ENCODE data around the gene NR1I2. TPM values are rescaled to one million over a fixed set of nuclear protein-coding genes. Genes with fewer than 3 reads are reported as not detected.
A peak's percentile ranks its signal among the peaks of the same experiment; 100 is the strongest.

NR1I2 gene
- total and polyA plus RNA-seq, 3 experiments from 2014 or later, result 0.35 to 1.0 (median 0.38) TPM

- Mint-ChIP-seq H3K9me3 (no peaks in the 10 kb centered on the region), H3K27me3 (peaks cover 8 to 13% of the 10 kb centered on the region in 2 donors), H3K4me1 (no peaks in the 10 kb centered on the region), H3K4me3 (no peak overlapping the region), H3K36me3 (peaks cover 0 to 7% (median 0%) of the 10 kb centered on the region in 3 donors), H3K27ac (no peak overlapping the region)
- ChIA-PET CTCF (no interaction called here), POLR2A (no interaction called here)
- H3K9me3 ChIP-seq (ENCODE audit: low read length), result no peaks in the 10 kb centered on the region
- H3K27ac ChIP-seq (ENCODE audit: low read depth, low read length), result no peak overlapping the region
- no peaks in the 10 kb centered on the region for H3K4me1 ChIP-seq (ENCODE audit: insufficient read depth, low read length)
- no peaks in the 10 kb centered on the region for H3K27me3 ChIP-seq (ENCODE audit: insufficient read depth, low read length, poor library complexity, severe bottlenecking)
- no peak for DNase-seq
- no peak overlapping the region for H3K4me3 ChIP-seq (ENCODE audit: low read length)
- no peaks in the 10 kb centered on the region for H3K36me3 ChIP-seq (ENCODE audit: insufficient read depth, low read length)
Observed at GRCh38 chr3:119769394-119770149, 12.3 kb upstream of the NR1I2 start.

GRCh38 chr3:119774444-119774843, 7.5 kb upstream of the NR1I2 start:
- H3K36me3 Mint-ChIP-seq, result peaks cover 0 to 17% (median 1%) of the 10 kb centered on the region in 3 donors
- Histone ChIP-seq H3K27me3 (ENCODE audit: insufficient read depth, low read length, poor library complexity, severe bottlenecking) (no peaks in the 10 kb centered on the region), H3K4me3 (ENCODE audit: low read length) (no peak overlapping the region), H3K4me1 (ENCODE audit: insufficient read depth, low read length) (no peaks in the 10 kb centered on the region), H3K27ac (ENCODE audit: low read depth, low read length) (no peak overlapping the region), H3K9me3 (ENCODE audit: low read length) (no peaks in the 10 kb centered on the region), H3K36me3 (ENCODE audit: insufficient read depth, low read length) (no peaks in the 10 kb centered on the region)
- no peak for DNase-seq
- no peak overlapping the region for H3K4me3 Mint-ChIP-seq
- no peak overlapping the region for H3K27ac Mint-ChIP-seq
- H3K9me3 Mint-ChIP-seq, result peaks cover 0 to 9% (median 8%) of the 10 kb centered on the region in 5 donors
- no peaks in the 10 kb centered on the region for H3K4me1 Mint-ChIP-seq
- ChIA-PET POLR2A (no interaction called here), CTCF (interaction anchor here (0.5 kb wide), 1 partner anchor 668 kb away, joined by 4 read pairs; no protein-coding TSS in a partner anchor)
- H3K27me3 Mint-ChIP-seq, result peaks cover 2 to 3% of the 10 kb centered on the region in 2 donors

- H3K4me3 ChIP-seq (ENCODE audit: low read length), result no peak overlapping the region
- no peak for DNase-seq
- Mint-ChIP-seq H3K9me3 (peaks cover 0 to 9% (median 8%) of the 10 kb centered on the region in 5 donors), H3K4me3 (no peak overlapping the region), H3K27ac (no peak overlapping the region), H3K36me3 (peaks cover 0 to 17% (median 1%) of the 10 kb centered on the region in 3 donors), H3K4me1 (peaks cover 0 to 7% (median 3%) of the 10 kb centered on the region in 3 donors), H3K27me3 (peaks cover 1 to 3% of the 10 kb centered on the region in 2 donors)
- H3K27me3 ChIP-seq (ENCODE audit: insufficient read depth, low read length, poor library complexity, severe bottlenecking), result no peaks in the 10 kb centered on the region
- no peaks in the 10 kb centered on the region for H3K36me3 ChIP-seq (ENCODE audit: insufficient read depth, low read length)
- ChIA-PET CTCF (no interaction called here), POLR2A (no interaction called here)
- H3K4me1 ChIP-seq (ENCODE audit: insufficient read depth, low read length), result no peaks in the 10 kb centered on the region
- H3K27ac ChIP-seq (ENCODE audit: low read depth, low read length), result no peak overlapping the region
- no peaks in the 10 kb centered on the region for H3K9me3 ChIP-seq (ENCODE audit: low read length)
Observed at GRCh38 chr3:119776304-119776703, 5.6 kb upstream of the NR1I2 start.

GRCh38 chr3:119778176-119778575, 3.7 kb upstream of the NR1I2 start:
- Histone ChIP-seq H3K4me3 (ENCODE audit: low read length) (no peak overlapping the region), H3K9me3 (ENCODE audit: low read length) (no peaks in the 10 kb centered on the region), H3K27me3 (ENCODE audit: insufficient read depth, low read length, poor library complexity, severe bottlenecking) (no peaks in the 10 kb centered on the region), H3K4me1 (ENCODE audit: insufficient read depth, low read length) (no peaks in the 10 kb centered on the region), H3K27ac (ENCODE audit: low read depth, low read length) (no peak overlapping the region), H3K36me3 (ENCODE audit: insufficient read depth, low read length) (no peaks in the 10 kb centered on the region)
- CTCF ChIA-PET, result no interaction called here
- H3K27me3 Mint-ChIP-seq, result peaks cover 0 to 3% of the 10 kb centered on the region in 2 donors
- DNase-seq, result no peak
- H3K36me3 Mint-ChIP-seq, result peaks cover 0 to 17% (median 1%) of the 10 kb centered on the region in 3 donors
- H3K27ac Mint-ChIP-seq, result no peak overlapping the region
- POLR2A ChIA-PET, result no interaction called here
- H3K4me1 Mint-ChIP-seq, result peaks cover 0 to 7% (median 3%) of the 10 kb centered on the region in 3 donors
- peaks cover 0 to 9% (median 8%) of the 10 kb centered on the region in 5 donors for H3K9me3 Mint-ChIP-seq
- H3K4me3 Mint-ChIP-seq, result no peak overlapping the region

- Histone ChIP-seq H3K9me3 (ENCODE audit: low read length) (no peaks in the 10 kb centered on the region), H3K36me3 (ENCODE audit: insufficient read depth, low read length) (no peaks in the 10 kb centered on the region), H3K4me3 (ENCODE audit: low read length) (no peak overlapping the region), H3K27ac (ENCODE audit: low read depth, low read length) (no peak overlapping the region), H3K27me3 (ENCODE audit: insufficient read depth, low read length, poor library complexity, severe bottlenecking) (no peaks in the 10 kb centered on the region), H3K4me1 (ENCODE audit: insufficient read depth, low read length) (no peaks in the 10 kb centered on the region)
- Mint-ChIP-seq H3K9me3 (peaks cover 0 to 9% (median 8%) of the 10 kb centered on the region in 5 donors), H3K4me3 (no peak overlapping the region), H3K4me1 (peaks cover 0 to 7% (median 3%) of the 10 kb centered on the region in 3 donors), H3K27ac (no peak overlapping the region), H3K36me3 (peaks cover 0 to 17% (median 1%) of the 10 kb centered on the region in 3 donors), H3K27me3 (peaks cover 0 to 3% of the 10 kb centered on the region in 2 donors)
- no peak for DNase-seq
- CTCF ChIA-PET, result no interaction called here
- POLR2A ChIA-PET, result no interaction called here
Observed at GRCh38 chr3:119778811-119779210, 3.1 kb upstream of the NR1I2 start.

- Histone ChIP-seq H3K27me3 (ENCODE audit: insufficient read depth, low read length, poor library complexity, severe bottlenecking) (no peaks in the 10 kb centered on the region), H3K27ac (ENCODE audit: low read depth, low read length) (peak overlapping the region; percentile 12), H3K4me1 (ENCODE audit: insufficient read depth, low read length) (no peaks in the 10 kb centered on the region), H3K4me3 (ENCODE audit: low read length) (no peak overlapping the region), H3K36me3 (ENCODE audit: insufficient read depth, low read length) (no peaks in the 10 kb centered on the region), H3K9me3 (ENCODE audit: low read length) (no peaks in the 10 kb centered on the region)
- peaks cover 0 to 9% (median 1%) of the 10 kb centered on the region in 3 donors for H3K36me3 Mint-ChIP-seq
- H3K4me3 Mint-ChIP-seq, result no peak overlapping the region
- peaks cover 0 to 3% of the 10 kb centered on the region in 2 donors for H3K27me3 Mint-ChIP-seq
- H3K9me3 Mint-ChIP-seq, result peaks cover 0 to 9% (median 7%) of the 10 kb centered on the region in 5 donors
- POLR2A ChIA-PET, result no interaction called here
- CTCF ChIA-PET, result no interaction called here
- no peak for DNase-seq
- H3K4me1 Mint-ChIP-seq, result peaks cover 0 to 7% (median 3%) of the 10 kb centered on the region in 3 donors
- H3K27ac Mint-ChIP-seq, result peak overlapping the region in 6 of 8 donors; percentile 0 to 90 (median 27)
Observed at GRCh38 chr3:119779731-119780383, 2.0 kb upstream of the NR1I2 start.

- no peaks in the 10 kb centered on the region for H3K9me3 ChIP-seq (ENCODE audit: low read length)
- no peaks in the 10 kb centered on the region for H3K36me3 Mint-ChIP-seq
- POLR2A ChIA-PET, result no interaction called here
- H3K27ac Mint-ChIP-seq, result no peak overlapping the region
- CTCF ChIA-PET, result no interaction called here
- no peaks in the 10 kb centered on the region for H3K36me3 ChIP-seq (ENCODE audit: insufficient read depth, low read length)
- no peaks in the 10 kb centered on the region for H3K4me1 ChIP-seq (ENCODE audit: insufficient read depth, low read length)
- H3K27ac ChIP-seq (ENCODE audit: low read depth, low read length), result no peak overlapping the region
- no peaks in the 10 kb centered on the region for H3K9me3 Mint-ChIP-seq
- H3K4me1 Mint-ChIP-seq, result peaks cover 0 to 7% (median 3%) of the 10 kb centered on the region in 3 donors
- H3K27me3 Mint-ChIP-seq, result peaks cover 0 to 3% of the 10 kb centered on the region in 2 donors
- no peak overlapping the region for H3K4me3 ChIP-seq (ENCODE audit: low read length)
- H3K4me3 Mint-ChIP-seq, result no peak overlapping the region
- no peak for DNase-seq
- H3K27me3 ChIP-seq (ENCODE audit: insufficient read depth, low read length, poor library complexity, severe bottlenecking), result no peaks in the 10 kb centered on the region
Observed at GRCh38 chr3:119782460-119782859, 559 bp downstream of the NR1I2 start.

GRCh38 chr3:119783255-119783654, 1.4 kb downstream of the NR1I2 start:
- no peak overlapping the region for H3K27ac ChIP-seq (ENCODE audit: low read depth, low read length)
- H3K4me3 ChIP-seq (ENCODE audit: low read length), result no peak overlapping the region
- Mint-ChIP-seq H3K27ac (no peak overlapping the region), H3K9me3 (no peaks in the 10 kb centered on the region), H3K27me3 (peaks cover 0 to 3% of the 10 kb centered on the region in 2 donors), H3K4me1 (peaks cover 0 to 7% (median 3%) of the 10 kb centered on the region in 3 donors), H3K36me3 (no peaks in the 10 kb centered on the region), H3K4me3 (no peak overlapping the region)
- no peaks in the 10 kb centered on the region for H3K9me3 ChIP-seq (ENCODE audit: low read length)
- ChIA-PET POLR2A (no interaction called here), CTCF (no interaction called here)
- no peak for DNase-seq
- H3K27me3 ChIP-seq (ENCODE audit: insufficient read depth, low read length, poor library complexity, severe bottlenecking), result no peaks in the 10 kb centered on the region
- H3K4me1 ChIP-seq (ENCODE audit: insufficient read depth, low read length), result no peaks in the 10 kb centered on the region
- no peaks in the 10 kb centered on the region for H3K36me3 ChIP-seq (ENCODE audit: insufficient read depth, low read length)

All from CD8-positive, alpha-beta memory T cell (primary cell).